Ovary (tissue), 9 donors: Measurements from ENCODE around the gene PSD4. TPM values are rescaled to one million over a fixed set of nuclear protein-coding genes. Genes with fewer than 3 reads are reported as not detected.

ENCODE experiments used
- DNase-seq, 5 donors: peaks; one replicate each; pipeline ENCODE4 v3.0.0-alpha.2; 2019 to 2020
- H3K27ac ChIP-seq, 2 donors: fragments of 200-600 bp; one replicate each; pipeline versions ENCODE4 v1.5.1 to v1.8.0; 2019 to 2022
- H3K27me3 ChIP-seq: fragments of 200-600 bp; one replicate; pipeline ENCODE4 v1.8.0; 2022
- H3K36me3 ChIP-seq: fragments of 200-600 bp; sonication (generic); one replicate; pipeline ENCODE4 v1.5.1; 2019
- H3K4me1 ChIP-seq: one replicate; pipeline ENCODE4 v1.8.1; 2013; ENCODE audit warnings: mild to moderate bottlenecking, moderate library complexity; ENCODE audit not compliant: insufficient read depth
- H3K4me3 ChIP-seq: fragments of 200-600 bp; sonication (generic); one replicate; pipeline ENCODE4 v1.5.1; 2017
- H3K9me3 ChIP-seq, 2 donors: fragments of 200-600 bp in 1 of 2; sonication (generic) in 1 of 2; one replicate each; pipeline versions ENCODE4 v1.5.1 to v1.8.1; 2013 to 2019; ENCODE audit warnings: mild to moderate bottlenecking in 1 of 2, moderate library complexity in 1 of 2
- EP300 ChIP-seq: sonication (generic); formaldehyde crosslinking; IDR thresholded peaks from one replicate; pipeline ENCODE4 v1.6.1; 2017; ENCODE audit warnings: antibody characterized with exemption
- POLR2A ChIP-seq: fragments of 450-650 bp; IDR thresholded peaks from one replicate; pipeline ENCODE4 v1.6.1; 2017; ENCODE audit warnings: antibody characterized with exemption, mild to moderate bottlenecking, moderate library complexity
- WGBS, 3 donors: extraction: QIAGEN DNeasy Blood & Tissue Kit in 1 of 3; methylation state at CpG; one replicate each; pipeline versions ENCODE4 v1.1.5 to v1.1.7; 2013 to 2017; 5-methylcytosine and 5-hydroxymethylcytosine counted together
- intact Hi-C, 4 donors: fragments of 100-400 bp; cut with DNase I; formaldehyde crosslinking; loops; one replicate each; pipeline versions ENCODE4 v1.11.0 to v1.15.1; 2022 to 2023
- polyA plus RNA-seq, 2 donors: library from polyadenylated mRNA; stranded (reverse); fragments of 200-250 nt in 1 of 2; fragments of 350-450 nt in 1 of 2; fragmentation: Illumina TruSeq in 1 of 2; extraction: RNeasy Lipid Tissue Mini Kit (QIAGEN cat#74804) in 1 of 2; gene quantifications; one replicate each; pipeline ENCODE4 v1.2.3, GENCODE V29; 2013 to 2014
- total RNA-seq, 7 donors: library from RNA; depleted of rRNA in 2 of 7; stranded (reverse); fragments of >200 nt in 2 of 7; fragmentation: NEBNext Ultra II Directional in 3 of 7; extraction: Animal tissue kit (Norgen Biotek cat#: 25700) in 3 of 7; gene quantifications; one replicate each; pipeline versions ENCODE4 v1.1.0 to v1.2.4, GENCODE V29; 2016 to 2023
- TF ChIP-seq, protein P1 (sequence below), 3 donors: fragments of 450-650 bp in 2 of 3; fragments of 200-600 bp in 1 of 3; IDR thresholded peaks; one replicate each; pipeline versions ENCODE4 v1.5.1 to v1.8.0; 2016 to 2022; ENCODE audit warnings: antibody characterized with exemption in 3 of 3, mild to moderate bottlenecking in 1 of 3
- donor health status: DM: no; HTN: no; CAD: no; lungs with moderate emphysema.
- donor health status: DM: no; HTN: no; CAD: no.
- donor health status: Bipolar disorder and iron deficiency.
- donor health status: DM: yes; HTN: yes; CAD: no.
- donor health status: DM: no; HTN: no; CAD: no.
- donor health status: DM: yes; HTN: yes; CAD: no.

PSD4 gene
- total and polyA plus RNA-seq, 9 donors = 1.2 to 14.1 (median 3.4) TPM

DNA sequence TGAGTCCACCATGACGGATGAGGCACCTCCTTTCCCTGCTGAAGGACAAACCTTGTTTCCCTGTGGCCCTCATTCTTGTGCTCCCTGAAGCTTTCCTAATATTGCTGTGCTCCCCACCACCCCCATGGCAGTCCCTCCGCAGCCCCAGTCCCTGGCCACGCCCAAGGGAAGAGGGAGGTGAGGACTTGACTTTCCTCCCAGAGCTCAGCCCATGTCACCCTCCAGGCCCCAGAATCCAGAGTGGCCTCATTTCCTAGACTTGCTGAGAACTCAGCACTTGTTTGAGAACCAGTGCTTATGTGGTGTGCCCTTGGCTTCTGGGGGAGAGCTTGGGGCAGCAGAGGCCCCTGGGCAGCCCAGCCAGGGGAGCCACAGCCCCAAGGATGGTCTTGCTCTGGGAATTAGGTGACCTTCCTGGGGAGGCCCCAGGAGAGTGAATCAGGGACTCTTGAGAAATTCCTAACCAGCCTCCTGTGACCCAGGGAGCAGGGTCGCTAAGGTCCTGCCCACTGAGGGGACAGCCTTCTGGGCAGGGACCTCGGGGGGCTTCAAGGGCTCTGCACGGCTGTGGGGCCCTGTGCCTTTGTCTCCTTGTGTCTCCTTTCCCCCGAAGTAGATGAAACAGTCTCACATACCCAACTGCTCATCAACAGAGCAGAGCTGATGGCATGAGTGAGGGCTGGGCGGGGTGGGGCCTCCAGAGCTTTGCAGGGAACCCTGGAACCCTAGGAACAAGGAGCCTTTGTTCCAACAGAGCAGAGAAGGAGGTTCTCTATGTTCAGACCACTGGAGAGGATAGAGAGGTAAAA is 27.9 kb downstream of the PSD4 start:
- Histone ChIP-seq H3K36me3 (no peaks in the 10 kb centered on the region), H3K4me3 (no peak overlapping the region), H3K27ac (no peak overlapping the region), H3K4me1 (no peaks in the 10 kb centered on the region), H3K27me3 (no peaks in the 10 kb centered on the region), H3K9me3 (no peaks in the 10 kb centered on the region)
- WGBS, 3 donors = 86 to 93% (median 88%) methylated on average over 8 of the region's 8 CpGs
- TF ChIP-seq, protein P1, sequence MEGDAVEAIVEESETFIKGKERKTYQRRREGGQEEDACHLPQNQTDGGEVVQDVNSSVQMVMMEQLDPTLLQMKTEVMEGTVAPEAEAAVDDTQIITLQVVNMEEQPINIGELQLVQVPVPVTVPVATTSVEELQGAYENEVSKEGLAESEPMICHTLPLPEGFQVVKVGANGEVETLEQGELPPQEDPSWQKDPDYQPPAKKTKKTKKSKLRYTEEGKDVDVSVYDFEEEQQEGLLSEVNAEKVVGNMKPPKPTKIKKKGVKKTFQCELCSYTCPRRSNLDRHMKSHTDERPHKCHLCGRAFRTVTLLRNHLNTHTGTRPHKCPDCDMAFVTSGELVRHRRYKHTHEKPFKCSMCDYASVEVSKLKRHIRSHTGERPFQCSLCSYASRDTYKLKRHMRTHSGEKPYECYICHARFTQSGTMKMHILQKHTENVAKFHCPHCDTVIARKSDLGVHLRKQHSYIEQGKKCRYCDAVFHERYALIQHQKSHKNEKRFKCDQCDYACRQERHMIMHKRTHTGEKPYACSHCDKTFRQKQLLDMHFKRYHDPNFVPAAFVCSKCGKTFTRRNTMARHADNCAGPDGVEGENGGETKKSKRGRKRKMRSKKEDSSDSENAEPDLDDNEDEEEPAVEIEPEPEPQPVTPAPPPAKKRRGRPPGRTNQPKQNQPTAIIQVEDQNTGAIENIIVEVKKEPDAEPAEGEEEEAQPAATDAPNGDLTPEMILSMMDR (IDR thresholded peaks at IDR 0.05) = no peak
- no peak for TF ChIP-seq EP300
- TF ChIP-seq POLR2A = no peak
- no peak for DNase-seq
- intact Hi-C loops = loop anchor here in 1 of 4 donors (10.0 kb wide), 1 partner anchor 163 kb away; no protein-coding TSS in a partner anchor

DNA sequence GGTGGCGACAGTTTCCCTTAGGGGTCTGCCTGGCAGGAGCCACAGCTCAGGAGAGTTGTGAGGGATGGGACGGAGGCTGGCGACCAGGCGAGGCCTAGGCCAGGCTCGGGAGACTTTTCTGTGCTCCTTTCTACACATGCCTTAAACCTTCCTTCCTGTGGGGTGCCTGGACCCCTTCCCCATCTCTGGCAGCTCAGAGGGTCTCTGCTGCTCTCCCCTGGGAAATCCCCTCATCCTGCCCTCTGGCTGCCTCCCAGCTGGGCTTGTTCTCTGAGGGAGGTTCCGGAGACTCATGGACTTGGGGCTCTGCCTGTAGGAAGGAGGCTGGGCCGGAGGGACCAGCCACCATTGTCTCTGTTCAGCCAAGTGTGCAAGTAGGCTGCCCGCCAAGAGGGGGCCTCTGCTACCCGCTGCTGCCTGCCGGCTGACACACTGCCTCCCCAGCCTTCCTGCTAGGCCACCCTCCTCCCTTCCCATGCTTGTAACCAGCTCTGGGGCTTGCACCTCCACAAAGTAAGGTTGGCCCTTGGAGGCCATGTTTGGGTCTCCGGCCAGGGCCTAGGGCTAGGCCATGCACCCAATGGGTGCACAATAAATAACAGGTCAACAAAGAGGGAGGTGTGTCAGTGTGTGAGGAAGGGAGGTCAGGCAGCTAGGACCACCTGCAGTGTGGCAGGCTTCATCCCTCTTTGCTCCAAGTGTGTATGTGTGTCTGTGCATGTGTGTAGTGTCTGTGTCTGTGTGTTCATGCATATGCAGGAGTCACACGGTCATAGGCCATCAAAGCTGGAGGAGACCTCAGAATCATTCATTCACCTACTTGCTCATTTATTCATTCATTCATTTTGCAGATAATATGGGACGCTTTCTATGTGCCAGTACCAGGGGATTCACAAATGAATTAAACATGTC is 28.8 kb downstream of the PSD4 start:
- intact Hi-C loops = loop anchor here in 1 of 4 donors (10.0 kb wide), 1 partner anchor 162 kb away; no protein-coding TSS in a partner anchor
- no peak for TF ChIP-seq POLR2A
- H3K4me3 ChIP-seq = no peak overlapping the region
- H3K36me3 ChIP-seq = no peaks in the 10 kb centered on the region
- no peak for DNase-seq
- 79 to 83% (median 79%) methylated on average over 11 to 13 of the region's 13 CpGs for WGBS, 3 donors
- H3K4me1 ChIP-seq = no peaks in the 10 kb centered on the region
- H3K27me3 ChIP-seq = no peaks in the 10 kb centered on the region
- H3K9me3 ChIP-seq = no peaks in the 10 kb centered on the region
- H3K27ac ChIP-seq = no peak overlapping the region

DNA sequence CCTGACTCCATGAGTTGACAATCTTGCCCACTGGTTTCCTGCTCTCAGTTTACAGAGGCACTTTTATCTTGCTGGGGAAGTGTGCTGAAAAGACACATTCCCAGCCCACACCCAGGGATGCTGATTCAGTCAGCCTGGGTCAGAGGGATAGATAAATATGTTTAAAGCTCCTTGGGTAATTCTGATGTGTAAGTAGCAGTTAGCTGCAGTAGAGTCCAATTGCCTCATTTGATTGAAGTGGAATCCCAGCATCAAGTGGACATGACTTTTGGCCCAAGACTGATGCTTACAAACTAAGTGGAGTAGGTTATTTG is 29.4 kb downstream of the PSD4 start:
- Histone ChIP-seq H3K27me3 (no peaks in the 10 kb centered on the region), H3K36me3 (no peaks in the 10 kb centered on the region), H3K4me1 (no peaks in the 10 kb centered on the region), H3K4me3 (no peak overlapping the region), H3K27ac (no peak overlapping the region), H3K9me3 (no peaks in the 10 kb centered on the region)
- TF ChIP-seq POLR2A (no peak), EP300 (no peak)
- TF ChIP-seq, protein P1 (IDR thresholded peaks at IDR 0.05) = no peak
- no peak for DNase-seq
- intact Hi-C loops = loop anchor here in 1 of 4 donors (10.0 kb wide), 1 partner anchor 162 kb away; no protein-coding TSS in a partner anchor

DNA sequence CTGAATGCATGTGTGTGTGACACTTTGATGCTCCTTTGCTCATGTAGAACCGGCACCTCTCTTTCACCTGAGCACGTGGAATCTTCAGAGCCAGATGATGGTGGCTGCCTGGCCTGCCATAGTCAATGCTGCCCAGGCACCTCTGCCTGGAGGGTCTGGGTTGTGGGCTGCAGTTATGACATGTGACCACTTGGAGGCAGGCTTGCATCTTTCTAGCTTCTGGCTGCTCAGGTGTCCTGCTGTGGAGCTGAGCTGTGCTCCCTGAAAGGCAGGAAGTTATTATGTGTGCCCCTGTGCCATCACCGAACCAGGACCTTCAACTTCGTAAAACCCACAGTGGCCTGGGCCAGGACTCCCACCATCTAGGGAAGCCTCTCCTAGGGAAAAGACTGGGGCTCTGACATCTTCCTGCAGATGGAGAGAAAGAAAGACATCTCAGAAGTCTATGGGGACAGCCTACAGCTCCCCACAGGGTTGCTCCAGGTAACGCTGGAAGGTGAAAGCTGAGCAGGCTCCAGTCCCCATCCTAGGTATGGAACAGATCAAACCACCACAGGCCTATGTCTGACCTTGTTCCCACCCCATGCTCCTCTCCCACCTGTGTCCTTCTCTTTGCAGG is 30.2 kb downstream of the PSD4 start:
- Histone ChIP-seq H3K4me1 (no peaks in the 10 kb centered on the region), H3K4me3 (no peak overlapping the region), H3K9me3 (no peaks in the 10 kb centered on the region), H3K36me3 (no peaks in the 10 kb centered on the region), H3K27ac (no peak overlapping the region), H3K27me3 (no peaks in the 10 kb centered on the region)
- no peak for TF ChIP-seq POLR2A
- TF ChIP-seq, protein P1 (IDR thresholded peaks at IDR 0.05) = peak in 2 of 3 donors; percentile 20 to 64
- 22 to 35% (median 29%) methylated on average over 5 of the region's 5 CpGs for WGBS, 3 donors
- DNase-seq = peak; percentile 37 to 69 (median 58)
- intact Hi-C loops = loop anchor here in 1 of 4 donors (10.0 kb wide), 1 partner anchor 161 kb away; no protein-coding TSS in a partner anchor
